Measurements from ENCODE around the gene TCF7L1. TPM values are rescaled to one million over a fixed set of nuclear protein-coding genes. Genes with fewer than 3 reads are reported as not detected.
A peak's percentile ranks its signal among the peaks of the same experiment; 100 is the strongest.

The TCF7L1 gene
- total RNA-seq, 4 donors from 2014 or later, result 1.1 to 3.9 (median 2.8) TPM

GRCh38 chr2:85269959-85270358, 136.8 kb downstream of the TCF7L1 start:
- ATAC-seq (peak; percentile 37 to 49), DNase-seq (no peak)
- Histone ChIP-seq H3K9me3 (no peaks in the 10 kb centered on the region), H3K4me1 (peaks cover 5 to 19% of the 10 kb centered on the region in 2 donors), H3K27me3 (no peaks in the 10 kb centered on the region), H3K4me3 (no peak overlapping the region), H3K36me3 (no peaks in the 10 kb centered on the region), H3K27ac (peak overlapping the region; percentile 46 to 65 (median 59))
- intact Hi-C loops (cut with DNase I; ENCODE audit: low total_unique reads) (no loop called here), in situ Hi-C loops (cut with MboI; ENCODE audit: low sequenced_read_pairs in 4 of 4) (loop anchor here in 2 of 4 donors (10.0 to 25.0 kb wide), 2 partner anchors 145 to 358 kb away; partner anchors contain the start of gene TMSB10 (in 1 of the 2))
- TF ChIP-seq CTCF (IDR thresholded peaks at IDR 0.05 in 4 of 5, conservative IDR thresholded peaks at IDR 0.05 in 1 of 5) (no peak), POLR2A (IDR thresholded peaks at IDR 0.05) (peak in 1 of 2 donors; percentile 12)

GRCh38 chr2:85272357-85272756, 139.2 kb downstream of the TCF7L1 start:
- in situ Hi-C loops (cut with MboI; ENCODE audit: low sequenced_read_pairs in 4 of 4), result loop anchor here in 2 of 4 donors (10.0 to 25.0 kb wide), 2 partner anchors 148 to 360 kb away; partner anchors contain the start of gene TMSB10 (in 1 of the 2)
- Histone ChIP-seq H3K27me3 (no peaks in the 10 kb centered on the region), H3K4me1 (peaks cover 10 to 12% of the 10 kb centered on the region in 2 donors), H3K4me3 (no peak overlapping the region), H3K36me3 (no peaks in the 10 kb centered on the region), H3K27ac (no peak overlapping the region), H3K9me3 (no peaks in the 10 kb centered on the region)
- DNase-seq (no peak), ATAC-seq (no peak)
- intact Hi-C loops (cut with DNase I; ENCODE audit: low total_unique reads), result no loop called here
- no peak for TF ChIP-seq CTCF (IDR thresholded peaks at IDR 0.05 in 4 of 5, conservative IDR thresholded peaks at IDR 0.05 in 1 of 5)
- TF ChIP-seq POLR2A (IDR thresholded peaks at IDR 0.05), result no peak

- Histone ChIP-seq H3K9me3 (no peaks in the 10 kb centered on the region), H3K4me3 (no peak overlapping the region), H3K27ac (peak overlapping the region in 2 of 4 donors; percentile 18 to 44), H3K36me3 (no peaks in the 10 kb centered on the region), H3K4me1 (peaks cover 13 to 19% of the 10 kb centered on the region in 2 donors), H3K27me3 (no peaks in the 10 kb centered on the region)
- no peak for DNase-seq
- intact Hi-C loops (cut with DNase I; ENCODE audit: low total_unique reads) (no loop called here), in situ Hi-C loops (cut with MboI; ENCODE audit: low sequenced_read_pairs in 4 of 4) (loop anchor here in 2 of 4 donors (10.0 to 25.0 kb wide), 2 partner anchors 149 to 362 kb away; partner anchors contain the start of gene TMSB10 (in 1 of the 2))
- peak in 1 of 2 donors; percentile 27 for ATAC-seq
- TF ChIP-seq CTCF (IDR thresholded peaks at IDR 0.05 in 4 of 5, conservative IDR thresholded peaks at IDR 0.05 in 1 of 5) (no peak), POLR2A (IDR thresholded peaks at IDR 0.05) (no peak)
Observed at GRCh38 chr2:85273738-85274731, 140.8 kb downstream of the TCF7L1 start.

GRCh38 chr2:85275984-85276540, 142.9 kb downstream of the TCF7L1 start:
- ATAC-seq, result no peak
- no peak for DNase-seq
- peak overlapping the region; percentile 21 to 35 (median 30) for H3K4me3 ChIP-seq
- H3K27ac ChIP-seq, result peak overlapping the region; percentile 24 to 61 (median 38)
- H3K36me3 ChIP-seq, result no peaks in the 10 kb centered on the region
- in situ Hi-C loops (cut with MboI; ENCODE audit: low sequenced_read_pairs in 4 of 4), result loop anchor here in 1 of 4 donors (10.0 to 25.0 kb wide), 2 partner anchors 151 to 789 kb away; no protein-coding TSS in a partner anchor
- H3K4me1 ChIP-seq, result peaks cover 13 to 19% of the 10 kb centered on the region in 2 donors
- intact Hi-C loops (cut with DNase I; ENCODE audit: low total_unique reads), result no loop called here
- no peaks in the 10 kb centered on the region for H3K9me3 ChIP-seq
- no peaks in the 10 kb centered on the region for H3K27me3 ChIP-seq
- TF ChIP-seq POLR2A (IDR thresholded peaks at IDR 0.05) (no peak), CTCF (IDR thresholded peaks at IDR 0.05 in 4 of 5, conservative IDR thresholded peaks at IDR 0.05 in 1 of 5) (no peak)
